NCI-H1930 (cell line): ENCODE data around the gene DDX17.
"Not testable (repeated sequence)": the region's sequence is repeated elsewhere in the genome, so short reads cannot be mapped to it uniquely, and the experiment has no call there.

Experiments used
- DNase-seq, 2 experiments: peaks; one replicate each; lab custom pipeline; 2025; lab: John Stamatoyannopoulos, UW

The DDX17 gene

DNA sequence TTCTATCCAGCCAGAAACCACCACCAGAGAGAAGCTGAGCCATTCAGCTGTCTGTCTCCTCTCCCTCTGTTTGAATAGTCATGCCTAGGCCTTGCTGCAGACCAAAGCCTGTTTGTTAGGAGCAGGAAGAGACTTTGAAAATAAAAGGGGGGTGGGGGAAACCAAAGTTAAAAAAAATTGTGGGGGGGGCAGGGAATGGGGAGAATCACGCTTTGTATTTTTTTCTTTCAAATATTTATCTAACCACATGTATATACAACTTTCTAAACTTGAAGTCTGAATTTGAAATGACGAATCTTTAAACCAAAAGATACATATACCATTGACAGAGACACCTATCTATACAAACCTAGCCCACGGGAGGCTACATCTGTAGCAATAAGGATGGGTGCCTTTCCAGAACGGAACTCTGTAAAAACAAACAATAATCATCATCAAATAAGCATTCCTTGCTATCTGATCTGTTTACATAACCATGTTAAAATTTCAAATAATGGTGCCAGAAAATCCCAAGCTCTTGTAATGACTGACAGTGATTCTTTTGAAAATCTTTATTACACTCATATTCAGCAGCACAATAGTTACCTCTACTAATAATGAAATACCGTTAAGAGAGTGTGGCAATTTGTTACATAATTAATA, 14.3 kb downstream of the DDX17 start:
- no peak for DNase-seq

DNA sequence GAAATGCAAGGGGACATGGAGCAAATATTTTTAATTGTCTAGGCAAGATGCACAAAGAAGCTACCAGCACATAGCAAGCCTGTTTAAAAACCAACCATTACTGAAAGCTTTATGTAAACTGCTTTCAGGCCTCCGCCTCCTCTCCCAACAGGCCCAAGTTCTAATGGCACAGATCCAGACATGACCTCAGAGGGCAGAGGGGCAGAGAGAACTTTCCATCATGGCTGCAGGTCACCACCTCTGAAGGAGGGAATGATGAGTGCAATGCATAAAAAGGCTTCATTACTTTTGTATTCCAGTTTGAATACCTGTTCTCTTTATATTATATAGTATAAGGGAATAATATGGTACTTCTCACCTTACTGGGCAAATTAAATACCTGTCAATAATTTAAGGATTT, 15.2 kb downstream of the DDX17 start:
- DNase-seq = no peak

DNA sequence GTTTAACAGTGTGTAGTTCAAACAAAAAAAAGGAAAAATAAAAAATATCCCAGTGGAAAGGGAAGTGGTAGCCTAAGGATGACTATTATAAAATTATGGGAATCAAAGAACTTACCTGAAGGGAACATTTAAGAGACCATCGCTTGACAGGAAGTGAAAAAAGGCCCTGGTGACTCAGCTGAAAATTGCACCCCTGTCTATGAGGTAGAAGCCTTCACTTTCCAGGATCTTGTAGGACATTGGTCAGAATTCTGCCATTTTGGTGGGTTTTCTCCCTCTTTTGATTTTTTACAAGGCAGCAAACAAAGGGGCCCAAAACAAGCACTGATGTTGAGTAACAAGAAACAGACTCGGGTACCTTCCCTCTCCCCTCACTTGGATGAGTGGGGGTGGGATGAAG, 15.6 kb downstream of the DDX17 start:
- DNase-seq = no peak

DNA sequence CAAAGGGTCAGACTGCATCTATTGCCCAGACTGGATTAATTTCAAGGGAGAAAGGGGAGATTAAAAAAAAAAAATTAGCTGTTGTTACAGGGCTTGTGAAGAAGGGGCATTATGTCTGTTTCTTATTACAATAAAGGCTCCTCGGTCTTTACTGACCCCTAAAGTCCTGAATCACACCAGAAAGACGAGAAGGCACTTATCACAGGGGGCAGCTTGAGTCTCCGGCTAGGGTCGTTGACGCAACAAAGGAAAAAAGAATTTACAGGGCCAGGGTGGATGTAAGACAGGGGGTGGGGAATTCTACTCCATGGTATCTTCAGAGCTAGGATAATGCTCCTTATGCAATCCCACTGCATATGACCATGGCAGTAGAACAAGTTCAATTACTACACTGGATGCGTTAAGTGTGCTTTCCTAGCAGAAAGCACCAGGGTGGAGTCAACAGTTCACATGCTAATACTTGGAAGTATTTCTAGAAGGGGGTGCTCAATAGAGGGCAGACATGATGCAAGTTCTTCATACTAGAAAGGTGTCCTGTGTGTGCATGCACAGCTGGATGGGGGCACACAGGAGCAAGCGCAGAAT, 16.5 kb downstream of the DDX17 start:
- DNase-seq = no peak

DNA sequence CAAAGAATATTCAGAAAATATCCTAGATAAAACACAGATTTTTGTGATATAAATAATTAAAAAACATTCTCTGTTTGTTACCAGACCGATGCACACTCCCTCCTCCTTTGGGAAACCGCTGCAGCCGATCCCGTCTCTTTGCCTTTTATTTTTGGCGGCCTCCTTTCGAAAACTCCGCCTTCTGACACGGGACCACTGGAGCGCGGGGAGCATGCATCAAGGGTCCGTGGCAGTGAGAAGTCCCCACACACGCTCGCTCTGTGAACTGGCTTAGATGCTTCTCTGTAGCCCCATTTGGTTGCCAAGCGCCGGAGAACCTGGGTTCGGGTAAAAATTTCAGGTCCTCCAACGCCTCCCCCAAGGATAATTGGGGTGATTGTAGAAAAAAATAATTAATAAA, 17.0 kb downstream of the DDX17 start:
- no peak for DNase-seq

DNA sequence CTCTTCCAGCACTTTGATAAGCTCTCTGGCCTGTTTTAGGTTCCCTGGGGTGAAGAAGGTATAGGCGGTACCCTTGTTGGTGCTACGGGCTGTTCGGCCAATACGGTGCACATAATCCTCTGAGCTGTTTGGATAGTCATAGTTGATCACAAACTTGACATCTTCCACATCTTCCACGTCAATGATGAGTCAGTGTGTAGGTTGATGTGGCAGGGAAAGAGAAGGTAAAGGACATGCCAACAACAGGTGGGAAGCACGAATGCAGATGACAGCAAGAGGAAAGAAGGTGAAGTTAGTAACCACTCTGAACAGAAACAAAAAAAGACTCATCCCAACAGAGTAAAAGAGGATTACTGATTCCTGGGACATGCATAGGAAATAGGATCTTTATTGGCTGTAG, 18.2 kb downstream of the DDX17 start:
- DNase-seq = no peak

DNA sequence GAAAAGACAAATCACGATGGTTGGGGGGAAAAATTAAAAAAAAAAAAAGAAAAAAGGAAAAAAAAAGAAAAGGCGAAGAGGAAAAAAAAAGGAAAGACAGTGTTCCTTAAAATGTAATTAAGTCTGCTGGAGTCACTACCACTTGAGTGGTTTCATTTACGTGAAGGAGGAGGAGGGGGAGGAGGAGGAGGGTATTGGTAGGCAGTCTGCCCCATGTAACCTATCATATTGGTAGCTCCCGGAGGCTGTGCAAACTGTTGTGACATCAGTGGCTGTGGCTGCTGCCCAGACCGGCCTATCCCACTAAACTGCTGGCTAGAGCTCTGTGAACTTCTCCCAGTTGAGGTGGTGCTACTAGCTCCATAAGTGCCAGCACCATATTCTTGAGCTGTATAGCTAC, 20.3 kb downstream of the DDX17 start:
- no peak for DNase-seq

DNA sequence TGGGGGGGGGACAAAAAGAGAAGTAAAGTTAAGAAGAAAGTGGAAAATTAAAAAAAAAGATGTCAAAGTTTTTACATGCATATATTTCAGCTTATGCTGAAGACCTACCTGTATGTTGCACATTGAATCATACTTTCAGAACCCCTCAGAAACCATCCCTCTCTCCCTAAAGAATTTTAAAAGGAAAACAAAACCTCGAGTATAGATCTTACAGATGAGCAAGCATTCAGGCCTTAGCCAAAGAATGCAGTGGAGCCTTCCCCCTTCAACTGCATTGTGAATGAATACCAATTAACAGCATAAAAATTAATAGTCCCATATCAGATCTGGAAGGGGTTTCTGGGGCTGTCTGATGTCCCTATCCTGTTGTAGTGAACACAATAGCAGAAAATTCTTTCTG, 21.9 kb downstream of the DDX17 start:
- no peak for DNase-seq

DNA sequence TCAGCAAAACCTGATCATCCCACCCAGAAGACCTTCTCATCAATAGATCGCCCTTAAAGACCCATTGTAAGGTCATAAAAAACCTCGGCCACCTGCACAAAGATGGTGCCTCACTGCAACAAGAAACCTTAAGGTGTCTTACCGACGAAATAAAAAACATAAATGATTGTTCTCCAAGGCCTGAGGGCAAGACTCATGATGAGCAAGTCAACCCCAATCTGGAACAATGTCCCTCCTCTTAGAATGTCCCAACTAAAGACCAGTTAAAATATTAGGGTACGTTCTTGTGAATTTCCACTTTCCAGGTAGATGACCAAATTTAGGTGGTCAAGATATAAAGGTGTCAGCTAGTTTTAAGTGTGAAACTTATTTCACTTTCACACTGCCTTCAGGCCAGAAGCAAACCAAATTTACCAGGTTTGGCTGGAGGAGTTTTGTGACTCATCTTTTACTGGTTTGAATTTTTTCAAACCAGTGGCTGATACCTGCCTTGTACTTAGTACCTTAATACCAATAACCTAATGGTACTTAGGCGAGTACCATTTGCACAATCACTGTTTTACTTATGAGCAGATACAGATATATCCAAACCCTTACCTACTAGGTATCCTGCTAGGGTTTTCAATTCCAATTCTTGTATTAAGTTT, 23.3 kb downstream of the DDX17 start:
- no peak for DNase-seq

DNA sequence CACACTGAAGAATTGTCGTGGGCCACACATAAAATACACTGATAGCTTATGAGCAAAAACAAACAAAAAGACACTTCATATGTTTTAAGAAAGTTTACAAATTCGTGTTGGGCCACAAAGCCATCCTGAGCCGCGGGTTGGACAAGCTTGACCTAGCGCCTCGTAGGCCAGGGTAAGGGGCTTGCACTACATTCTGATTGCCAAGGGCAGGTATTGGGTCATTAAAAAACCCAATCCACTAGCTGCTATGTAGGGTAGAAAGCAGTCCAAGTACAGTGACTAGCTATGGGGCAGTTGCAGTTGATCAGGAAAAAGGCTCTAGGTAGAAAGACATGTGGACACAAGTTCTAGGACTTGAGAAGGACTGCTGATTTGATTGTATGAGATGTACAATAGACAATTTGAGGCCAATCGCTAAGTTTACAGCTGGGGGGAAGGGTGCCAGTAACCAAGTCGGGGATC, 24.2 kb downstream of the DDX17 start:
- no peak for DNase-seq

DNA sequence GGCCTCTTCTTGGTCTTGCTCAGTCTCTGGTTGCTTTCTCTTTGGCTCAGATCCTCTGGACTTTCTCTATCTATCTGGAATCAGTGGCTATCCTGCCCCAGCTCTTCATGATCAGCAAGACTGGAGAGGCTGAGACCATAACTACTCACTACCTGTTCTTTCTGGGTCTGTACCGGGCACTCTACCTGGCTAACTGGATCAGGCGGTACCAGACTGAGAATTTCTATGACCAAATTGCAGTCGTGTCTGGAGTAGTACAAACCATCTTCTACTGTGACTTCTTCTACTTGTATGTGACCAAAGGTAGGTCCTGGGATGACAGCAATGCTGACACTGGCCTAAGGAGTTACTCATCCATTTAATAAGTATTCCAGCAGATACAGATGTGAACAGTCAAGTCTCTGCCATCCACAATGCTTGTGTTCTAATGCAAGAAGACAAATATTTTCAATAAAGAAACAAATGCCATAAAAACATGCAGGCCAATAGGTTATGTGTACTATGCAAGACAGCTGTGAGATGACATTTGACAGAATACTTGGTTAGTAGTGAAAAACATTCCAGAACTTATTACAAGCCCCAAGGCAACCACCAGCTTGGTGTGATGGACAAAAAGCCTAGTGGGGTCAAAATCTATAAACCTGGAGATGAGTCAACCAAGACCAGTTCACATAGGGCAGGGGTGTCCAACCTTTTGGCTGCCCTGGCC, 24.8 kb downstream of the DDX17 start:
- no peak for DNase-seq

DNA sequence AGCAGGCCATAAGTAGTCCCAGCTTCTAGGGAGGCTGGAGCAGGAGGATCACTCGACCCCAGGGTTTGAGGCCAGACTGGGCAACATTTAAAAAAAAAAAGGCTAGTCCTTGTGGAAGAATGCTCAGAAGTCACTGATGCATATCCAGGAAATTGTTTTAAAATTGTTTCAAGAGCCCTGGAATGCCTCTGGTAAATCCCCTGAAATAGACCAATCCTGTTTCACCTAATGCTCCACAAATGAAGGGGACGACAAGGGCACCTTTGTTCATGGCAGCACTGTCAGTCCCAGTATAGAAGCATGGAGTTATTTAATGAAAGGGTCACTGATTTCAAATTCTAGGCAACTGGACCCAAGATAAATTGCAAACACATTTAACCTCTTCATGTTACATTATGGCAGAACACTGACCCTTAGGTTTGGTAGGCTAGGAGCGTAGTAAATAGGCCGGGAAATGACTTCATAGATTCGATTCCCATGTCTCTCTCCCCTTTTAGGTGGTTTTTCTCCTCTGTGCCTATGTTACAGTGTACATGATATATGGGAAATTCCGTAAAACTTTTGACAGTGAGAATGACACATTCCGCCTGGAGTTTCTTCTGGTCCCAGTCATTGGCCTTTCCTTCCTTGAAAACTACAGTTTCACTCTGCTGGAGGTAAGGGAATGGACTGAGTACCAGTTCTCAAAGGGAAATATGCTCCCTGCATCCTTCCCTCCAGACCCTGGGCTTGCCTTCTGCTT, 26.8 kb downstream of the DDX17 start:
- DNase-seq = no peak

DNA sequence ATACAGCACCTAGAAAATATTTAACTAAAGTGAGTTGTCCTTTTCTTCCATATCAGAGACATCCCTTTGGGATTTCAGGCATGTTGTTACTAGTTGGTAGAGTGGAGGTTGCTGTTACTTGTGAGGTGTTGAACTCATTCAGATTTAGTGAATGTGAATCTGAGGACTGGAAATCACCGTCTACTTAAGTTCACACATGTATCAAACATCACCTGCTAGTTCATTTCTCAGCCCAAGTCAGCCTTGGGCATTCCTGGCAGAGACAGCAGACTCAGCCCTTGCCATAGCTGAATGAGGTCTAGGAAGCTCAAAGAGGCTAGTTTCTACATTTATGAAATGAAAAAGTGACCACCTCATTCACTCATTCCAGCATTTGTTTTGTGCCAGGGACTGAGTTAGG, 28.5 kb downstream of the DDX17 start:
- DNase-seq = no peak

DNA sequence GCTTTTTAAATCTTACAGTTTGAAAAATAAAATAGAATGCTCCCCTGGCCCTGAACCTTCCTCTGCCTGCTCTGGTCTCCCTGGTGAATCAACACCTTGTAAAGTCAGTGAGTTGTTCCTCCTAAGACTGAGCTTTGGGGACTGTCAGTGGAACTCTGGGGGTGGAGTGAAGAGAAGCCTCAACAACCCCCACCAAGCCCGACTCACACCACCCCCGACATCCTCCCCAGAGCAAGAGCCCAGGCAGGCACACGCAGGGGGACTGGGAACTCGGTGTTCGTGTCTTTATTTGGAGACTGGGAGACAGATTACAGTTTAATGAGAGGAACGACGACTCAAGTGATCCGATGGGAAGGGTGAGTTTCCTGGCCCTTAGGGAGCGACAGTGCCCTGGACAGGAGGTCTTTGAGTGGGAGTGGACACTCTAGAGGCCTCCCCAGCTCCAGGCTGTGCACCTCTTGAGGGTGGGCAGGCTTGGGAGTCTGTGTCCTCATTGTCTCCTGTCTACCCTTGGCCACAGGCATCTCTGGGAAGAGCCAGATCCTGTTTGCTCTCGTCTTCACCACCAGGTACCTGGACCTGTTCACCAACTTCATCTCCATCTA, 32.0 kb downstream of the DDX17 start:
- DNase-seq = no peak

DNA sequence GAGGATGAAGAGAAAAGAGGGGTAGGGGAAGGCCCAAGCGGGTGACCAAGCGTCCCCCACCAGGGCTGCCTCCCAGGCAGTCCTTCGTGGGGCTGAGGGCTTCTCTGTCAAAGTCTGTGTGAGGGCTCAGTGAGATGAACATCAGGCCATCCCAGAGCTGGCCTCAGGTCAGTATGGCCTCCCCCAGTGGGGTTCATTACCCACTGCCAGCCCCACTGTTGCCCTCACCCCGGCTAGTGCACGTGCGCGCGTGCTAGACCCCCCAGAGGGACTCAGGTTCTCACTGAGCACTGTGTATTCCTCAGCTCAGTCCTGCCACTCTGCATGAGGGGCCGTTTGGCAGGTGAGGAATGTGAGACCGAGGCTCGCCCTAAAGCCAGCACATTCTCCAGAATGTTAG, 34.9 kb downstream of the DDX17 start:
- no peak for DNase-seq

DNA sequence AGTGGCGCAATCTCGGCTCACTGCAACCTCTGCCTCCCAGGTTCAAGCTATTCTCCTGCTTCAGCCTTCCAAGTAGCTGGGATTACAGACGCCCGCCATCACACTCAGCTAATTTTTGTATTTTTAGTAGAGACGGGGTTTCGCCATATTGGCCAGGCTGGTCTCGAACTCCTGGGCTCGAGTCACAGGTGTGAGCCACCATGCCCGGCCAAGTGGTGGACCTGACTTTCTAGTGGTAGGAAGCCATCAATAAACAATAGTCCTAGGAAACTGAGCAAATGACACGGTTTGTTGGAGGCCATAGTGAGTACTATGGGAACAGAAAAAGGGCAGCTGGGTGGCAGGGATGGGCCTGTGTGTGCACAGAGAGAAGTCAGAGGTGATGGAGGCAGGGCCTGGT, 35.9 kb downstream of the DDX17 start:
- DNase-seq = not testable (repeated sequence)

DNA sequence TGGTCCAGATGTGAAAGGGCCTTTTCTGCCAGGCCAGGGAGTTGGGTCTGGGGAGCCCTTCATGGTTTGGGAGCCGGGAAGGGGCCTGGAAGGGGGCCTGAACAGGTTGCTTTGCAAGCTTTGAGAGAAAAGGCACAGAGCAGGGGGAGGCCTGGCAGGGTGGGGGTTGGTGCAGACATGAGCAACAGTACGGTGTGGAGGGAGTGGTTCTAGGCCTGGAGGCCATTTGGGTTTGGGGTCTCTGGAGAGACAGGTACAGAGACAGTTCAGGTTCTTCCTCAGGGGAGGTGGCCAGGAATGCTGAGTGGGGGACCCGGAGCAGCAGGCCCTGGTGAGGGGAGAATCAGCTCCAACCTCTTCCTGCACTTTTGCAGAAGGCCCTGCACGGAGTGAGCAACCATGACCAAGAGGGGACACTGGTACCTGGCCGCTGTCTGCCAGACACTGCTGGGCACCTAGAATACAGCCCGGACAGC, 36.8 kb downstream of the DDX17 start:
- DNase-seq = no peak

DNA sequence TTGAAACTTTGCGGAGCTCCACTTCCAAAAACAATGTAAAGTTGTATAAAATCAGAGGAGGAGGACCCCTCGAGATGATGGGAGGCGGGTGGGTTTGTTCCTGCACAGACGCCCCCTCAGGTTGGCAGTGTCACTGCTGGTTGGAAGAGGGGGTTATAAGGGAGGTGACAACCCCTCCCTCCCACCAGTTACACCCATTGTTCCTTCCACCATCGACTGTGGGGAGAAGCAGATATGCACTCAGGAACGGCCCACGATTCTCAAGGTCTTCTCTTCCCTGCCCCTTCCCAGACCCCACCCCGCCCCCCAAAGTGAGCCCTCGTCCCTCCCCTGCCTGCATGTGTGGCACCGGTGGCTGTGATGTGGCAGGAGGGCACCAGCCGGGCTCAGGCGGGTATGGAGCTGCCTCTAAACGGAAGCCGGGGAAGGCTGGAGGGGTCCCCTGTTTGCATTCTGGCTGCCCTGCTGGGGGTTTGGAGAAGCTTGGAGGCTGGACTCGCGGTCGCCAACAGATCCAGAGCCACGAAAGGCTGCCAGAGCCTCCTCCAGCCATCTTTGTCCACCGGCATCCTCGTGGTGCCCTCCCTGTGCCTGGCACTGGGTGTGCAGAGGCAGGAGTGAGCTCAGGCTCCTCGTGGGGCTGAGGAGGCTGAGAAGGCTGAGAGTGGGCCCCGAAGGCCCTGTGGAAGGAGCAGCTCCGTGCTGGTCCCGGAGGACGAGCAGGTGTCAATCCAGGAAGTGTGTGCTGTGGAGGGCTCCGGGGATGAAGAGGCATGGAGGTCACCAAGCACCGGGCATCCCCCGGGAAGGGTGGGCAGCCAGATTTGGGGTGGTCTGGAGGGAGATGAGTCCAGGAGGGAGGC, 37.4 kb downstream of the DDX17 start:
- no peak for DNase-seq

DNA sequence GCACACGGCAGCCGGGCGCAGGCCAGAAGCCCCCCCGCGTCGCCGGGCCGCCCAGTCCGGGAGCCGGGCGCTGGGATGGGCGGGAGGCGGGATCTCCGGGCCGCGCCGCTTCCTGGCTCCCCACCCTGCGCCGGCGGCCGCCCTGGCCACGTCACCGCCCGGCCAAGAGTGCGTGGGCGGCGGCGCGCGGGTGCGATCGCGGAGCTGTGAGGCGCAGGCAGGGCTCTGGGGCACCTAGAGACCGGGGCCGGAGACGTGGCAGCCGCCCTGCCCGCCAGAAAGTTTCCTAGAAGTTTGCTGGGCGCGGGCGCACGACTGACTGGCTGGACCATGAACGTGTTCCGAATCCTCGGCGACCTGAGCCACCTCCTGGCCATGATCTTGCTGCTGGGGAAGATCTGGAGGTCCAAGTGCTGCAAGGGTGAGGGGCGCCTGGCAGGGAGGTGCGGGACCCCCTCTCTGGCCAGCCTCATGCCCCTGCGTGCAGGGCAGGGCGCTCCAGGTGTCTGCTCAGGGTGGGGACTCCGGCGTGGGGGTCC, 38.1 kb downstream of the DDX17 start, which contains the start of gene KDELR3:
Gene KDELR3 (plus strand): TSS at position 193 of the 539 bp plus-strand sequence. CDS start 138 bp downstream, at position 331.
- DNase-seq = no peak

DNA sequence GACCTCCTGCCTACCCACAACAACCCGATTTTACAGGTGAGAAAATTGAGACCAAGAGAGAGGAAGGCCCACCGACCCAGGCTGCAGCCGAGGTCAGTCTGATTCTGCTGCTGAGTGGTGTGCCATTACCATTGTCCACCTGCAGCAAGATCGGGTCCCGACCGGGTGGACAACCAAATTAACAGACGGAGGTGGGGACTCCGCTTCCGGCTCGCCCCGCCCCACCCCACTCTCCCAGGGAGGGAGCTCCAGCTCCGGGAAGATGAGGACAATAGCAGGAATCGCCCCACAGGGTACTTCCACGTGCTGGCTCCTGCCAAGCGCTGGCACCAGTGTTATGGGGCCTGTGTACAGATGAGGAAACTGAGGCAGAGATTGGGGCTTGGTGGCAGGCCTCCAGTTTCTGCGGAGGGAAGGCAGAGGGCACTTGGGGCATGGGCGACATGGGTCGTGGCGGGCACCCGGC, 38.6 kb downstream of the DDX17 start:
- no peak for DNase-seq
